Measurements from ENCODE around the gene PHF3. TPM values are rescaled to one million over a fixed set of nuclear protein-coding genes. Genes with fewer than 3 reads are reported as not detected.

Gene PHF3
- 71.0 and 77.3 TPM in 2 replicates for total RNA-seq (2014; rRNA removed; shearing (Covaris generic))
- 28.6 and 37.1 TPM in 2 replicates for polyA plus RNA-seq (2016; fragmentation: Nextera tagmentation; extraction: Ambion mirVana)
- long read RNA-seq, partial matches to known transcripts = 15 of 19 reads
- long read RNA-seq, other reads (novel, unspliced or antisense) = 4 of 19 reads

GRCh38 chr6:63635588-63636517, at the start of gene PHF3:
Gene PHF3, plus strand, starts transcription at chr6:63635802. Its CDS starts 10,750 bp downstream, at chr6:63646552.
- peaks cover 5% of the 10 kb centered on the region for H3K27me3 Mint-ChIP-seq (ENCODE audit: insufficient read depth, low read depth, poor library complexity)
- Histone ChIP-seq H3K27ac (ENCODE audit: low read depth) (peak within 1 kb of the TSS; percentile 94), H3K4me1 (ENCODE audit: insufficient read depth) (peaks cover 22% of the 10 kb centered on the region)

DNA sequence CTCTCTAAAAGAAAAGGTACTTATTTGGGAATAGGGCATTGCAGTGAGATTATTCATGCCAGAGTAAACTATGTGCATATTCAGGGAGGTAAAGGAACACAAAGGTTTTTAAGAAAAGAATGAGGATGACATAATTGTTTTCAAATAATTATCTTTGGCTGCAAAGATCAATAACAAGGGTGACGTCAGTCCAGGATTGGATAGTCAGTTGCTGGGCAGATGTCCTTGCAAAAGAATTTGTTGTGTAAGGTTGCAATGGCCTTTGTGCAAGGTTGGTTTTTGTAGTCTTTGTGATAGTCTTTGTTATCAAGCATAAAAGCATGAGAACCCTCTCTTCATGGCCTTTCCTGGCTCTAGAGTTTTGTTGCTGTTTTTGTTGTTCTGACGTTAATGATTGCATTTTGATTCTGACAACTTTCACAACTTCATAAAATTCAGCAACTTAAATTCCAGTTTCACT, 45.6 kb upstream of the PHF3 start:
- Histone ChIP-seq H3F3A (replicated peaks; ENCODE audit: low read depth) (no peaks in the 10 kb centered on the region), H3K79me2 (replicated peaks; ENCODE audit: insufficient read depth) (no peaks in the 10 kb centered on the region), H4K20me1 (replicated peaks; ENCODE audit: insufficient read depth) (no peaks in the 10 kb centered on the region), H2AFZ (no peak overlapping the region), H3K36me3 (ENCODE audit: insufficient read depth) (no peaks in the 10 kb centered on the region), H3K4me1 (ENCODE audit: insufficient read depth) (no peaks in the 10 kb centered on the region), H3K27me3 (ENCODE audit: insufficient read depth) (no peaks in the 10 kb centered on the region), H3K27ac (ENCODE audit: low read depth) (no peak overlapping the region), H3K4me3 (no peak overlapping the region), H3K9me2 (ENCODE audit: insufficient read depth) (peaks cover 3% of the 10 kb centered on the region; the same call in 1 of the 2 replicates), H3K4me2 (no peak overlapping the region)
- H3K9me3 Mint-ChIP-seq = no peaks in the 10 kb centered on the region
- peaks cover 12% of the 10 kb centered on the region; the same call in 2 of the 3 replicates for H3K4me1 Mint-ChIP-seq
- H3K27me3 Mint-ChIP-seq (ENCODE audit: insufficient read depth, low read depth, poor library complexity) = no peaks in the 10 kb centered on the region
- no peaks in the 10 kb centered on the region for H3K36me3 Mint-ChIP-seq (ENCODE audit: low read depth)
- H3K27ac Mint-ChIP-seq = no peak overlapping the region; the same call in 1 of the 2 replicates
- ATAC-seq (peak; percentile 45; the same call in 2 of the 3 replicates), DNase-seq (ENCODE audit: low spot score) (peak; percentile 53)
- no peak overlapping the region for H3K4me3 Mint-ChIP-seq
- TF ChIP-seq ETS1 (IDR thresholded peaks at IDR 0.05) = no peak
- TF ChIP-seq STAT1 (IDR thresholded peaks at IDR 0.05; ENCODE audit: unreplicated experiment) = no peak
- TF ChIP-seq POLR2AphosphoS5 (IDR thresholded peaks at IDR 0.05; ENCODE audit: low read depth) = no peak
- TF ChIP-seq EZH2 (IDR thresholded peaks at IDR 0.05; ENCODE audit: low read depth, unreplicated experiment) = no peak
- no peak for TF ChIP-seq NANOG (IDR thresholded peaks at IDR 0.05; ENCODE audit: borderline replicate concordance)
- no peak for TF ChIP-seq CREB1 (CRISPR knock-in tag; IDR thresholded peaks at IDR 0.05; ENCODE audit: low read depth)
- no peak for TF ChIP-seq JUNB (IDR thresholded peaks at IDR 0.05; ENCODE audit: unreplicated experiment)
- no peak for TF ChIP-seq CTCF (conservative IDR thresholded peaks at IDR 0.05; ENCODE audit: low read depth in 2 of 2)
- no peak for TF ChIP-seq ZNF331 (CRISPR knock-in tag; IDR thresholded peaks at IDR 0.05; ENCODE audit: low read depth)
- no peak for TF ChIP-seq ZNF462 (CRISPR knock-in tag; IDR thresholded peaks at IDR 0.05)

More at GRCh38 chr6:63635588-63636517, at the start of gene PHF3:
- peak within 1 kb of the TSS; percentile 90 for H3K4me2 ChIP-seq
- peak within 1 kb of the TSS; percentile 99 for H3K4me3 Mint-ChIP-seq
- H3K27ac Mint-ChIP-seq = peak within 1 kb of the TSS; percentile 98
- H3K36me3 ChIP-seq (ENCODE audit: insufficient read depth) = no peaks in the 10 kb centered on the region
- DNase-seq (ENCODE audit: low spot score) (peak; percentile 95), ATAC-seq (peak; percentile 88)
- peaks cover 34% of the 10 kb centered on the region for H4K20me1 ChIP-seq (replicated peaks; ENCODE audit: insufficient read depth)
- peaks cover 6% of the 10 kb centered on the region for H3K27me3 ChIP-seq (ENCODE audit: insufficient read depth)
- H3K36me3 Mint-ChIP-seq (ENCODE audit: low read depth) = peaks cover 4% of the 10 kb centered on the region; the same call in 1 of the 3 replicates
- no peaks in the 10 kb centered on the region for H3K9me2 ChIP-seq (ENCODE audit: insufficient read depth)
- H2AFZ ChIP-seq = peak within 1 kb of the TSS; percentile 98
- no peaks in the 10 kb centered on the region for H3F3A ChIP-seq (replicated peaks; ENCODE audit: low read depth)
- H3K4me1 Mint-ChIP-seq = peaks cover 43% of the 10 kb centered on the region
- H3K4me3 ChIP-seq = peak within 1 kb of the TSS; percentile 62
- H3K9me3 Mint-ChIP-seq = no peaks in the 10 kb centered on the region; the same call in 1 of the 3 replicates
- TF ChIP-seq POLR2AphosphoS5 (IDR thresholded peaks at IDR 0.05; ENCODE audit: low read depth) (peak; percentile 82), EZH2 (IDR thresholded peaks at IDR 0.05; ENCODE audit: low read depth, unreplicated experiment) (no peak)
- peaks cover 46% of the 10 kb centered on the region for H3K79me2 ChIP-seq (replicated peaks; ENCODE audit: insufficient read depth)
